Testis (tissue), 3 donors: Measurements from ENCODE around the gene PCDHGC4. TPM values are rescaled to one million over a fixed set of nuclear protein-coding genes. Genes with fewer than 3 reads are reported as not detected.

ENCODE experiments used
- DNase-seq: peaks from one replicate; pipeline ENCODE4 v3.0.0-alpha.2; 2019
- H3K27ac ChIP-seq, 2 donors: fragments of 200-600 bp; sonication (generic); one replicate each; pipeline ENCODE4 v1.5.1; 2019
- H3K27me3 ChIP-seq: fragments of 200-600 bp; sonication (generic); one replicate; pipeline ENCODE4 v1.5.1; 2019
- H3K36me3 ChIP-seq: fragments of 200-600 bp; sonication (generic); one replicate; pipeline ENCODE4 v1.5.1; 2017; ENCODE audit warnings: low read depth; ENCODE audit errors: missing control alignments
- H3K4me1 ChIP-seq: fragments of 200-600 bp; sonication (generic); one replicate; pipeline ENCODE4 v1.5.1; 2019
- H3K4me3 ChIP-seq, 2 donors: fragments of 200-600 bp; sonication (generic); one replicate each; pipeline ENCODE4 v1.5.1; 2017 to 2019
- H3K9me3 ChIP-seq: fragments of 200-600 bp; sonication (generic); one replicate; pipeline ENCODE4 v1.5.1; 2017
- POLR2A ChIP-seq: fragments of 450-650 bp; IDR thresholded peaks from one replicate; pipeline ENCODE4 v1.6.1; 2017; ENCODE audit warnings: antibody characterized with exemption, mild to moderate bottlenecking, moderate library complexity
- WGBS, 2 donors: methylation state at CpG; one replicate each; pipeline ENCODE4 v1.1.5; 2018; 5-methylcytosine and 5-hydroxymethylcytosine counted together
- intact Hi-C: fragments of 100-400 bp; cut with DNase I; formaldehyde crosslinking; loops from one replicate; pipeline ENCODE4 v1.15.1; 2023; ENCODE audit warnings: low total_unique reads
- polyA plus RNA-seq: library from polyadenylated mRNA; stranded (reverse); fragments of 350-450 nt; fragmentation: Illumina TruSeq; extraction: RNeasy Lipid Tissue Mini Kit (QIAGEN cat#74804); gene quantifications from one replicate; pipeline ENCODE4 v1.2.3, GENCODE V29; 2014; ENCODE audit warnings: low read depth, low replicate concordance; ENCODE audit not compliant: insufficient read depth
- total RNA-seq, 2 donors: library from RNA; depleted of rRNA; stranded (reverse); fragments of >200 nt; gene quantifications; one replicate each; pipeline ENCODE4 v1.2.3, GENCODE V29; 2016
- TF ChIP-seq, protein P1 (sequence below), 3 experiments: fragments of 450-650 bp in 2 of 3; fragments of 200-600 bp in 1 of 3; sonication (generic) in 1 of 3; IDR thresholded peaks; one replicate each; pipeline ENCODE4 v1.5.1; 2016 to 2019; ENCODE audit warnings: antibody characterized with exemption in 3 of 3, mild to moderate bottlenecking in 2 of 3, moderate library complexity in 1 of 3

Gene PCDHGC4
- total and polyA plus RNA-seq, 3 donors from 2014 or later, result 0.57 to 6.1 (median 6.1) TPM

DNA sequence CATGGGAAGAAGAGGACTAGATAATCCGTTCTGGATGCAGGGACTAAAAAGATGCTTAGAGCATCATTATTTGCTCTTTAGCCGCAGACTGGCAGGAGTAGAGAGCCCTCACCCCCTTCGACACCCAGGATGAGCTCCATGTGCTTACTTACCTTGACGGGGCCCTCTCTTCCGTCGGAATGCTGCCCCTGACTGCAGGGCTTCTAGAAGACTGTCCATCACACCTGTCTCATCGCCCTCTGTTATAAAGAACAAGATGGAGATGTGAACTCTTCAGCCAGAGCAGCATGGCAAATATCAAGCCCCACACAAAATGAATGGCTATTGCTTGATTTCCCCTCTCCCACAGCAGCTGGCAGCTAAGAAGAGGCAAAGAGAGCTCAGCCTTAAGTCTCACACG, 39.2 kb downstream of the PCDHGC4 start:
- Histone ChIP-seq H3K4me3 (no peak overlapping the region), H3K9me3 (no peaks in the 10 kb centered on the region), H3K36me3 (no peaks in the 10 kb centered on the region), H3K27ac (peak overlapping the region; percentile 47 to 72), H3K27me3 (no peaks in the 10 kb centered on the region), H3K4me1 (peaks cover 41% of the 10 kb centered on the region)
- 68 to 86% methylated on average over 8 of the region's 8 CpGs for WGBS, 2 donors
- no peak for TF ChIP-seq POLR2A
- TF ChIP-seq, protein P1, sequence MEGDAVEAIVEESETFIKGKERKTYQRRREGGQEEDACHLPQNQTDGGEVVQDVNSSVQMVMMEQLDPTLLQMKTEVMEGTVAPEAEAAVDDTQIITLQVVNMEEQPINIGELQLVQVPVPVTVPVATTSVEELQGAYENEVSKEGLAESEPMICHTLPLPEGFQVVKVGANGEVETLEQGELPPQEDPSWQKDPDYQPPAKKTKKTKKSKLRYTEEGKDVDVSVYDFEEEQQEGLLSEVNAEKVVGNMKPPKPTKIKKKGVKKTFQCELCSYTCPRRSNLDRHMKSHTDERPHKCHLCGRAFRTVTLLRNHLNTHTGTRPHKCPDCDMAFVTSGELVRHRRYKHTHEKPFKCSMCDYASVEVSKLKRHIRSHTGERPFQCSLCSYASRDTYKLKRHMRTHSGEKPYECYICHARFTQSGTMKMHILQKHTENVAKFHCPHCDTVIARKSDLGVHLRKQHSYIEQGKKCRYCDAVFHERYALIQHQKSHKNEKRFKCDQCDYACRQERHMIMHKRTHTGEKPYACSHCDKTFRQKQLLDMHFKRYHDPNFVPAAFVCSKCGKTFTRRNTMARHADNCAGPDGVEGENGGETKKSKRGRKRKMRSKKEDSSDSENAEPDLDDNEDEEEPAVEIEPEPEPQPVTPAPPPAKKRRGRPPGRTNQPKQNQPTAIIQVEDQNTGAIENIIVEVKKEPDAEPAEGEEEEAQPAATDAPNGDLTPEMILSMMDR (IDR thresholded peaks at IDR 0.05), result no peak
- no peak for DNase-seq
- intact Hi-C loops, result loop anchor here (10.0 kb wide), 1 partner anchor 99 kb away; the partner anchor contains the start of gene PCDHGA11

DNA sequence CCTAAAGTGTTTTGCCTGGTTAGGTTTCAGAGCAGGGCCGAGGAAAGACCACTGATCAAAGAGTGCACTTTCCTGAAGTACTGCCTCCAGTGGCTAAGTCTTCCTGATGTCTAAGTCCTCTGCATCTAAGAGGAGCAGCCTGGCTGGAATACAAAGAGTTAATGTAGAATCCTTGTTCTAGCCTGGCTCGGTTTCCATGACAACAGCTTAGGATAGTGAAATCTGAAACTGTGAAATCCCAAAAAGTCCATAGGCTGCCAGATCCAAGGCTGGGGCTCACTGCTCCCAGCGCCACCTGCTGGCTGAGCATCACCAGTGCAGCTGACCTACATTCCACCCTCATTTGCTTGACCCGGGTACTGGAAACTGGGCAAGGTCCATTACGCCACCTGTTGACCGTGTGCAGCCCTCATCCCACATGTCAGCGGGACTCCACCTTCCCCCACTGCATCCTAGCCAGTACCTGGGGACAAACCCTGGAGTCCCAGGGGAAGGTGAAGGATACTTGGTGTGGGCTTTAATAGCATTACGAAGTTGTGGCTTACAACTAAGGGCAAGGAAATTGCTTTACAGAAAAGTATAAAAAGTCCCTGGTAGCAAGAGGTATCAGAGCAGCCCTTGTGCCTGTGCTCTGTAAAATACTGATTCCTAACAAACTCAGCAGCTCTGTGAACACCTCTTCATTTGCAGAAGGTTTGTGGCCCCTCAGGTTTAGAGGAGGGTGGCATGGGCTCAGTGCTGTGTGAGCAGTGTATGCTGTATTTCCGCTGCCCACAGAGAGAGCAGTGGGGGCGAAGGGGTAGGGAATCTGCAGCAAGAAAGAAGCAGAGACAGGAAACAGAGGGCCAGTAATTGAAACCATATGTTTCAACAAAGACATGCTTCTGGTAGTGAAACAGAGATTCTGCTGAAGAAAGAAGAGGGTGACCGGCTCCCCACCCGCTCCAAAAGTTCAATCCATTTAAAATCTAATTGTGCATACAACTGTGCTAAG, 40.1 kb downstream of the PCDHGC4 start:
- Histone ChIP-seq H3K9me3 (no peaks in the 10 kb centered on the region), H3K4me3 (no peak overlapping the region), H3K27me3 (no peaks in the 10 kb centered on the region), H3K36me3 (no peaks in the 10 kb centered on the region), H3K4me1 (peaks cover 48% of the 10 kb centered on the region), H3K27ac (peak overlapping the region; percentile 47 to 72)
- TF ChIP-seq, protein P1 (IDR thresholded peaks at IDR 0.05), result peak; percentile 99 to 100 (median 100)
- TF ChIP-seq POLR2A, result no peak
- 36 to 40% methylated on average over 7 to 12 of the region's 12 CpGs for WGBS, 2 donors
- intact Hi-C loops, result loop anchor here (10.0 kb wide), 1 partner anchor 100 kb away; the partner anchor contains the start of gene PCDHGA11
- peak; percentile 92 for DNase-seq

DNA sequence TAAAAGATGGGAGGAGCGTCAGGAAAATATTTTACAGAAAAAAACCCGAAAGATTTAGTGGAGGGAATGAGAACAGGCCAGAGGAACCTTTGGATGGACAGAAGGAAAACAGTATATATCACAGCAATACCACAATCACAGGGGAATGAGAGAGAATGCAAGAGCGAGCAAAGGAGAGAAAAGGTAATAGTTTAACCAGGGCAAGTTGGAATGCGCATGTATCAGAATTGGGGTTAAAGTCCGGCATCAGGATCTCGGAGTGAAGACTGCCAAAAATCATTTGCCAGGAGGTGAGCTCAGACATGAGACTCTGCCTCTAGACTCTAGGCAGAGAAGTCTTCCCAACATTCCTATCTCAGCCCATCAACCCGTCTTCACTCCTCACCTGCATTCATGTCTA, 40.8 kb downstream of the PCDHGC4 start:
- H3K9me3 ChIP-seq, result no peaks in the 10 kb centered on the region
- peaks cover 47% of the 10 kb centered on the region for H3K4me1 ChIP-seq
- H3K27me3 ChIP-seq, result no peaks in the 10 kb centered on the region
- H3K36me3 ChIP-seq, result no peaks in the 10 kb centered on the region
- intact Hi-C loops, result loop anchor here (10.0 kb wide), 1 partner anchor 101 kb away; the partner anchor contains the start of gene PCDHGA11
- H3K27ac ChIP-seq, result peak overlapping the region in 1 of 2 donors; percentile 72
- DNase-seq, result no peak
- H3K4me3 ChIP-seq, result no peak overlapping the region
- TF ChIP-seq, protein P1 (IDR thresholded peaks at IDR 0.05), result no peak
- TF ChIP-seq POLR2A, result no peak
- 71 to 78% methylated on average over 7 of the region's 7 CpGs for WGBS, 2 donors

GRCh38 chr5:141527426-141527825, 42.6 kb downstream of the PCDHGC4 start:
- H3K27me3 ChIP-seq, result no peaks in the 10 kb centered on the region
- H3K27ac ChIP-seq, result no peak overlapping the region
- intact Hi-C loops, result loop anchor here (10.0 kb wide), 1 partner anchor 103 kb away; the partner anchor contains the start of gene PCDHGA11
- no peaks in the 10 kb centered on the region for H3K36me3 ChIP-seq
- peaks cover 38% of the 10 kb centered on the region for H3K4me1 ChIP-seq
- H3K9me3 ChIP-seq, result no peaks in the 10 kb centered on the region
- no peak for TF ChIP-seq POLR2A
- TF ChIP-seq, protein P1 (IDR thresholded peaks at IDR 0.05), result no peak
- H3K4me3 ChIP-seq, result no peak overlapping the region
- no peak for DNase-seq
- 26 to 43% methylated on average over 1 of the region's 1 CpG for WGBS, 2 donors
